ENCODE measurements around the gene LDB1.
A peak's percentile ranks its signal among the peaks of the same experiment; 100 is the strongest.

Gene LDB1

GRCh38 chr10:102120991-102121738 is 997 bp upstream of the LDB1 start:
- TF ChIP-seq REST (IDR thresholded peaks at IDR 0.05; ENCODE audit: insufficient read depth in 1 of 2, low read depth in 2 of 2, low read length in 2 of 2) (no peak), POLR2AphosphoS5 (IDR thresholded peaks at IDR 0.05; ENCODE audit: low read depth, low read length) (peak; percentile 23; the same call in 1 of the 2 replicates)

- no peak for TF ChIP-seq REST (IDR thresholded peaks at IDR 0.05; ENCODE audit: insufficient read depth in 1 of 2, low read depth in 2 of 2, low read length in 2 of 2)
- TF ChIP-seq TAF1 (IDR thresholded peaks at IDR 0.05; ENCODE audit: borderline replicate concordance, insufficient read depth, low read length), result no peak
- TF ChIP-seq FOXP2 (optimal IDR thresholded peaks at IDR 0.05; ENCODE audit: borderline replicate concordance, extremely low read depth, extremely low read length, insufficient read depth), result no peak
- no peak for TF ChIP-seq SIN3A (IDR thresholded peaks at IDR 0.05; ENCODE audit: borderline replicate concordance, insufficient read depth, low read length)
- TF ChIP-seq POLR2AphosphoS5 (IDR thresholded peaks at IDR 0.05; ENCODE audit: low read depth, low read length), result no peak
Measured at GRCh38 chr10:102119417-102120141, 589 bp downstream of the LDB1 start.

GRCh38 chr10:102118867-102119266 is 1.3 kb downstream of the LDB1 start:
- TF ChIP-seq POLR2AphosphoS5 (IDR thresholded peaks at IDR 0.05; ENCODE audit: low read depth, low read length), result no peak
- TF ChIP-seq FOXP2 (optimal IDR thresholded peaks at IDR 0.05; ENCODE audit: borderline replicate concordance, extremely low read depth, extremely low read length, insufficient read depth), result no peak
- no peak for TF ChIP-seq SIN3A (IDR thresholded peaks at IDR 0.05; ENCODE audit: borderline replicate concordance, insufficient read depth, low read length)
- TF ChIP-seq TAF1 (IDR thresholded peaks at IDR 0.05; ENCODE audit: borderline replicate concordance, insufficient read depth, low read length), result no peak
- no peak for TF ChIP-seq REST (IDR thresholded peaks at IDR 0.05; ENCODE audit: insufficient read depth in 1 of 2, low read depth in 2 of 2, low read length in 2 of 2)

- no peak for TF ChIP-seq FOXP2 (optimal IDR thresholded peaks at IDR 0.05; ENCODE audit: borderline replicate concordance, extremely low read depth, extremely low read length, insufficient read depth)
- peak; percentile 50; the same call in 1 of the 2 replicates for TF ChIP-seq POLR2AphosphoS5 (IDR thresholded peaks at IDR 0.05; ENCODE audit: low read depth, low read length)
Measured at GRCh38 chr10:102117391-102118159, 2.6 kb downstream of the LDB1 start.

- TF ChIP-seq REST (IDR thresholded peaks at IDR 0.05; ENCODE audit: insufficient read depth in 1 of 2, low read depth in 2 of 2, low read length in 2 of 2), result no peak
- no peak for TF ChIP-seq FOXP2 (optimal IDR thresholded peaks at IDR 0.05; ENCODE audit: borderline replicate concordance, extremely low read depth, extremely low read length, insufficient read depth)
- no peak for TF ChIP-seq POLR2AphosphoS5 (IDR thresholded peaks at IDR 0.05; ENCODE audit: low read depth, low read length)
- no peak for TF ChIP-seq TAF1 (IDR thresholded peaks at IDR 0.05; ENCODE audit: borderline replicate concordance, insufficient read depth, low read length)
Measured at GRCh38 chr10:102116656-102117055, 3.5 kb downstream of the LDB1 start.
